Measurements from ENCODE around the gene VPS39. TPM values are rescaled to one million over a fixed set of nuclear protein-coding genes. Genes with fewer than 3 reads are reported as not detected.

Gene VPS39
- total RNA-seq, 1 donor from 2014 or later, result 62.5 TPM

- no peak for DNase-seq (ENCODE audit: low read depth)
Observed at GRCh38 chr15:42198516-42198915, 9.6 kb downstream of the VPS39 start.

- DNase-seq (ENCODE audit: low read depth), result peak; percentile 74
Observed at GRCh38 chr15:42194513-42194912, 13.6 kb downstream of the VPS39 start.

GRCh38 chr15:42193383-42193782 is 14.7 kb downstream of the VPS39 start:
- DNase-seq (ENCODE audit: low read depth), result no peak

- no peak for DNase-seq (ENCODE audit: low read depth)
Observed at GRCh38 chr15:42191610-42192346, 16.3 kb downstream of the VPS39 start.

- DNase-seq (ENCODE audit: low read depth), result no peak
Observed at GRCh38 chr15:42190370-42190769, 17.7 kb downstream of the VPS39 start.

- no peak for DNase-seq (ENCODE audit: low read depth)
Observed at GRCh38 chr15:42185801-42186200, 22.3 kb downstream of the VPS39 start.

GRCh38 chr15:42184736-42185135 is 23.4 kb downstream of the VPS39 start:
- DNase-seq (ENCODE audit: low read depth), result no peak

- no peak for DNase-seq (ENCODE audit: low read depth)
Observed at GRCh38 chr15:42184296-42184695, 23.8 kb downstream of the VPS39 start.

GRCh38 chr15:42182961-42183360 is 25.1 kb downstream of the VPS39 start:
- no peak for DNase-seq (ENCODE audit: low read depth)

GRCh38 chr15:42182328-42182886 is 25.7 kb downstream of the VPS39 start:
- DNase-seq (ENCODE audit: low read depth), result no peak

GRCh38 chr15:42178056-42178455 is 30.0 kb downstream of the VPS39 start:
- no peak for DNase-seq (ENCODE audit: low read depth)

GRCh38 chr15:42175671-42176070 is 32.4 kb downstream of the VPS39 start:
- DNase-seq (ENCODE audit: low read depth), result no peak

GRCh38 chr15:42172475-42172874 is 35.6 kb downstream of the VPS39 start:
- no peak for DNase-seq (ENCODE audit: low read depth)

- DNase-seq (ENCODE audit: low read depth), result no peak
Observed at GRCh38 chr15:42171795-42172194, 36.3 kb downstream of the VPS39 start.

GRCh38 chr15:42171122-42171521 is 37.0 kb downstream of the VPS39 start:
- DNase-seq (ENCODE audit: low read depth), result no peak

GRCh38 chr15:42166225-42166940 is 41.7 kb downstream of the VPS39 start:
- DNase-seq (ENCODE audit: low read depth), result no peak

GRCh38 chr15:42165106-42165505 is 43.0 kb downstream of the VPS39 start:
- DNase-seq (ENCODE audit: low read depth), result no peak

GRCh38 chr15:42163947-42164550 is 44.1 kb downstream of the VPS39 start:
- no peak for DNase-seq (ENCODE audit: low read depth)

- DNase-seq (ENCODE audit: low read depth), result no peak
Observed at GRCh38 chr15:42163291-42163690, 44.8 kb downstream of the VPS39 start.

GRCh38 chr15:42160136-42160535 is 48.0 kb downstream of the VPS39 start:
- DNase-seq (ENCODE audit: low read depth), result no peak

- DNase-seq (ENCODE audit: low read depth), result no peak
Observed at GRCh38 chr15:42159381-42160015, 48.6 kb downstream of the VPS39 start.

- no peak for DNase-seq (ENCODE audit: low read depth)
Observed at GRCh38 chr15:42158941-42159340, 49.2 kb downstream of the VPS39 start.

Measured in renal cortical epithelial cell (primary cell).